K562 (cell line): ENCODE measurements around the gene B3GNT9. TPM values are rescaled to one million over a fixed set of nuclear protein-coding genes. Genes with fewer than 3 reads are reported as not detected.

Experiments used
- ARNT ChIP-seq, 2 experiments: fragments of 450-650 bp; IDR thresholded peaks; 2 replicates each; pipeline ENCODE4 v1.6.1; 2016; ENCODE audit warnings: mild to moderate bottlenecking in 1 of 2
- CCAR2 ChIP-seq: fragments of 200-400 bp; formaldehyde crosslinking; IDR thresholded peaks from 2 replicates; pipeline ENCODE4 v1.6.1; 2017; ENCODE audit warnings: mild to moderate bottlenecking, low read depth, low read length
- HOXB6 ChIP-seq: fragments of 250-450 bp; sonication (Bioruptor Pico); IDR thresholded peaks from 2 replicates; pipeline ENCODE4 v1.5.1; 2022; ENCODE audit warnings: mild to moderate bottlenecking, borderline replicate concordance
- MBD2 ChIP-seq: sonication (generic); IDR thresholded peaks from 2 replicates; pipeline ENCODE4 v1.6.1; 2016; ENCODE audit warnings: low read depth, borderline replicate concordance
- NEUROD1 ChIP-seq: fragments of 150-350 bp; IDR thresholded peaks from 2 replicates; pipeline ENCODE4 v1.6.1; 2014; ENCODE audit warnings: borderline replicate concordance, low read length, low read depth; ENCODE audit not compliant: partially characterized antibody
- RFX5 ChIP-seq: IDR thresholded peaks from 2 replicates; pipeline ENCODE4 v1.6.1; 2011; ENCODE audit warnings: low read depth, mild to moderate bottlenecking, improper control_type of control experiment, low read length
- TEAD1 ChIP-seq, 2 experiments: fragments of 450-650 bp in 1 of 2; sonication (generic) in 1 of 2; formaldehyde crosslinking; IDR thresholded peaks; 2 replicates each; pipeline versions ENCODE4 v1.4.0 to v1.8.0; 2020 to 2022; ENCODE audit warnings: mild to moderate bottlenecking in 2 of 2, missing genetic modification reagents in 1 of 2
- TOE1 ChIP-seq, 2 experiments: fragments of 450-650 bp in 1 of 2; sonication (generic) in 1 of 2; formaldehyde crosslinking in 1 of 2; IDR thresholded peaks; 2 replicates each; pipeline versions ENCODE4 v1.7.1 to v1.8.0; 2016 to 2022; ENCODE audit warnings: borderline replicate concordance in 2 of 2, mild to moderate bottlenecking in 2 of 2, antibody characterized with exemption in 1 of 2, inconsistent platforms in 1 of 2, low read depth in 1 of 2, missing genetic modification reagents in 1 of 2, moderate library complexity in 1 of 2
- ZNF134 ChIP-seq: fragments of 250-450 bp; sonication (Bioruptor Pico); conservative IDR thresholded peaks from 2 replicates; pipeline ENCODE4 v1.4.0; 2020
- polyA plus RNA-seq, 8 experiments: library from polyadenylated mRNA; depleted of rRNA in 4 of 8; stranded (reverse) in 5 of 8; unstranded in 3 of 8; fragments of >200 nt; fragmentation: Nextera tagmentation in 2 of 8; fragmentation: Illumina TruSeq in 1 of 8; extraction: Ambion mirVana in 2 of 8; extraction: Trizol in 1 of 8; gene quantifications; 2 replicates each; pipeline versions ENCODE4 v1.2.1 to v1.2.3, GENCODE V29; 2011 to 2014; ENCODE audit warnings: inconsistent platforms in 1 of 8, missing spikeins in 1 of 8
- total RNA-seq, 7 experiments: library from RNA; depleted of rRNA in 6 of 7; stranded (reverse); fragments of >200 nt in 6 of 7; fragmentation: Illumina TruSeq in 2 of 7; extraction: Trizol in 2 of 7; gene quantifications; 2 replicates each; pipeline versions ENCODE4 v1.2.1 to v1.2.3, GENCODE V29; 2011 to 2021; ENCODE audit warnings: low replicate concordance in 1 of 7
- TF ChIP-seq, protein P1 (sequence below): fragments of 200-800 bp; sonication (Bioruptor generic); IDR thresholded peaks from 2 replicates; pipeline ENCODE4 v1.6.1; 2017; ENCODE audit warnings: missing genetic modification characterization, missing compliant biosample characterization
- TF ChIP-seq, protein P2 (sequence below), 2 experiments: fragments of 450-650 bp in 1 of 2; IDR thresholded peaks; 2 replicates each; pipeline ENCODE4 v1.6.1; 2011 to 2017; ENCODE audit warnings: low read depth in 2 of 2, antibody characterized with exemption in 1 of 2, borderline replicate concordance in 1 of 2, low read length in 1 of 2, mild to moderate bottlenecking in 1 of 2, mixed read lengths in 1 of 2; ENCODE audit not compliant: control insufficient read depth in 1 of 2
- TF ChIP-seq, protein P3 (sequence below): sonication (generic); formaldehyde crosslinking; IDR thresholded peaks from 2 replicates; pipeline ENCODE4 v1.8.0; 2022; ENCODE audit warnings: missing genetic modification reagents, mild to moderate bottlenecking, borderline replicate concordance
- TF ChIP-seq, protein P4 (sequence below): fragments of 450-650 bp; IDR thresholded peaks from 2 replicates; pipeline ENCODE4 v1.6.1; 2017; ENCODE audit warnings: mild to moderate bottlenecking, moderate library complexity
- TF ChIP-seq, protein P5 (sequence below), 2 experiments: fragments of 250-450 bp in 1 of 2; fragments of 450-650 bp in 1 of 2; sonication (Bioruptor Pico) in 1 of 2; IDR thresholded peaks; 2 replicates each; pipeline versions ENCODE4 v1.6.1 to v1.8.0; 2016 to 2021; ENCODE audit warnings: mild to moderate bottlenecking in 2 of 2, moderate library complexity in 2 of 2, missing compliant biosample characterization in 1 of 2, missing genetic modification characterization in 1 of 2

Gene B3GNT9
- total and polyA plus RNA-seq, 9 of the 15 experiments (the other 6 are each of a cell fraction or from before 2014, with no cell fraction given): 0.01 to 1.8 (median 1.1) TPM; not detected in 1

DNA sequence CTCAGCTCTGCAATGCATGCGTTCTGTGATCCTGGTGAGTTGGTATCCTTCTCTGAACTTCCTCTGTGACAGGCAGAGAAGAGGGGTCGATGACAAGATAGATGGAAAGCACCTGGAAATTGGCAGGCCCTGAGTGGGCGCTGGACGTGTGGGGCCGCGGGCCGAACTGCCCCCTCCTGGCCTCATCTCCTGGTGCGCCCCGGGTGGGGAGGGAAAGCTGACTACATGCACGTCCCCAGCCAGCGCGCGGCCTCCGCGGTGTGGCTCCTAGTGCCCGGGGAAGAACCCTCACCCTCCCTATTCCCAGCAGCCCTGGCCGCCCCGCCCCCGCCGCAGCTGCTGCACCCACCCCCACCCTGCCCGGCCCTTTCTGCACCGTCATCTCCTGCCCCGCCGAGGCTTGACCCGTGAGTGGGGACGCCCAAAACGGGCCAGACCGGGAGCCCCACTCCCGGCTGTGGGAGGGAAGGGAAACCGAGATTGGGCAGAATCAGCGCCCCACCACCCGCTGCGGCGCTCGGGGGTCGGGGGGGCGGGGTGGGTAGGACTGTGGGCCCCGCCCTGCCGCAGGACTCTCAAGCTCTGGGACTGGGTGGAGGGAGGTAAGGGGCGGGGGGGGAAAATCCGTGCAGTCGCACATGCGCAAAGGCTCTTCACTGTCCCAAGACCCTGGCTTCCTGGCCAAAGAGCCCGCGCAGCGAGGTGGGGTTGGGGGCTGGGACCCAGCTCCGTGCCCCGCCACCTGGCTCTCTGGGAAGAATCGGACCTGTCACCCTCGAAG, 19.6 kb upstream of the B3GNT9 start, which contains the start of gene NOL3 (continued):
- TF ChIP-seq, protein P1, sequence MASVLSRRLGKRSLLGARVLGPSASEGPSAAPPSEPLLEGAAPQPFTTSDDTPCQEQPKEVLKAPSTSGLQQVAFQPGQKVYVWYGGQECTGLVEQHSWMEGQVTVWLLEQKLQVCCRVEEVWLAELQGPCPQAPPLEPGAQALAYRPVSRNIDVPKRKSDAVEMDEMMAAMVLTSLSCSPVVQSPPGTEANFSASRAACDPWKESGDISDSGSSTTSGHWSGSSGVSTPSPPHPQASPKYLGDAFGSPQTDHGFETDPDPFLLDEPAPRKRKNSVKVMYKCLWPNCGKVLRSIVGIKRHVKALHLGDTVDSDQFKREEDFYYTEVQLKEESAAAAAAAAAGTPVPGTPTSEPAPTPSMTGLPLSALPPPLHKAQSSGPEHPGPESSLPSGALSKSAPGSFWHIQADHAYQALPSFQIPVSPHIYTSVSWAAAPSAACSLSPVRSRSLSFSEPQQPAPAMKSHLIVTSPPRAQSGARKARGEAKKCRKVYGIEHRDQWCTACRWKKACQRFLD (CRISPR knock-in tag): no peak
- TF ChIP-seq, protein P2, sequence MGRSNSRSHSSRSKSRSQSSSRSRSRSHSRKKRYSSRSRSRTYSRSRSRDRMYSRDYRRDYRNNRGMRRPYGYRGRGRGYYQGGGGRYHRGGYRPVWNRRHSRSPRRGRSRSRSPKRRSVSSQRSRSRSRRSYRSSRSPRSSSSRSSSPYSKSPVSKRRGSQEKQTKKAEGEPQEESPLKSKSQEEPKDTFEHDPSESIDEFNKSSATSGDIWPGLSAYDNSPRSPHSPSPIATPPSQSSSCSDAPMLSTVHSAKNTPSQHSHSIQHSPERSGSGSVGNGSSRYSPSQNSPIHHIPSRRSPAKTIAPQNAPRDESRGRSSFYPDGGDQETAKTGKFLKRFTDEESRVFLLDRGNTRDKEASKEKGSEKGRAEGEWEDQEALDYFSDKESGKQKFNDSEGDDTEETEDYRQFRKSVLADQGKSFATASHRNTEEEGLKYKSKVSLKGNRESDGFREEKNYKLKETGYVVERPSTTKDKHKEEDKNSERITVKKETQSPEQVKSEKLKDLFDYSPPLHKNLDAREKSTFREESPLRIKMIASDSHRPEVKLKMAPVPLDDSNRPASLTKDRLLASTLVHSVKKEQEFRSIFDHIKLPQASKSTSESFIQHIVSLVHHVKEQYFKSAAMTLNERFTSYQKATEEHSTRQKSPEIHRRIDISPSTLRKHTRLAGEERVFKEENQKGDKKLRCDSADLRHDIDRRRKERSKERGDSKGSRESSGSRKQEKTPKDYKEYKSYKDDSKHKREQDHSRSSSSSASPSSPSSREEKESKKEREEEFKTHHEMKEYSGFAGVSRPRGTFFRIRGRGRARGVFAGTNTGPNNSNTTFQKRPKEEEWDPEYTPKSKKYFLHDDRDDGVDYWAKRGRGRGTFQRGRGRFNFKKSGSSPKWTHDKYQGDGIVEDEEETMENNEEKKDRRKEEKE (IDR thresholded peaks at IDR 0.05; ENCODE audit: borderline replicate concordance in 1 of 2, control insufficient read depth in 1 of 2, low read depth in 2 of 2, low read length in 1 of 2): no peak
- TF ChIP-seq, protein P3, sequence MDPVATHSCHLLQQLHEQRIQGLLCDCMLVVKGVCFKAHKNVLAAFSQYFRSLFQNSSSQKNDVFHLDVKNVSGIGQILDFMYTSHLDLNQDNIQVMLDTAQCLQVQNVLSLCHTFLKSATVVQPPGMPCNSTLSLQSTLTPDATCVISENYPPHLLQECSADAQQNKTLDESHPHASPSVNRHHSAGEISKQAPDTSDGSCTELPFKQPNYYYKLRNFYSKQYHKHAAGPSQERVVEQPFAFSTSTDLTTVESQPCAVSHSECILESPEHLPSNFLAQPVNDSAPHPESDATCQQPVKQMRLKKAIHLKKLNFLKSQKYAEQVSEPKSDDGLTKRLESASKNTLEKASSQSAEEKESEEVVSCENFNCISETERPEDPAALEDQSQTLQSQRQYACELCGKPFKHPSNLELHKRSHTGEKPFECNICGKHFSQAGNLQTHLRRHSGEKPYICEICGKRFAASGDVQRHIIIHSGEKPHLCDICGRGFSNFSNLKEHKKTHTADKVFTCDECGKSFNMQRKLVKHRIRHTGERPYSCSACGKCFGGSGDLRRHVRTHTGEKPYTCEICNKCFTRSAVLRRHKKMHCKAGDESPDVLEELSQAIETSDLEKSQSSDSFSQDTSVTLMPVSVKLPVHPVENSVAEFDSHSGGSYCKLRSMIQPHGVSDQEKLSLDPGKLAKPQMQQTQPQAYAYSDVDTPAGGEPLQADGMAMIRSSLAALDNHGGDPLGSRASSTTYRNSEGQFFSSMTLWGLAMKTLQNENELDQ (CRISPR knock-in tag): no peak
- no peak for TF ChIP-seq MBD2
- TF ChIP-seq, protein P4, sequence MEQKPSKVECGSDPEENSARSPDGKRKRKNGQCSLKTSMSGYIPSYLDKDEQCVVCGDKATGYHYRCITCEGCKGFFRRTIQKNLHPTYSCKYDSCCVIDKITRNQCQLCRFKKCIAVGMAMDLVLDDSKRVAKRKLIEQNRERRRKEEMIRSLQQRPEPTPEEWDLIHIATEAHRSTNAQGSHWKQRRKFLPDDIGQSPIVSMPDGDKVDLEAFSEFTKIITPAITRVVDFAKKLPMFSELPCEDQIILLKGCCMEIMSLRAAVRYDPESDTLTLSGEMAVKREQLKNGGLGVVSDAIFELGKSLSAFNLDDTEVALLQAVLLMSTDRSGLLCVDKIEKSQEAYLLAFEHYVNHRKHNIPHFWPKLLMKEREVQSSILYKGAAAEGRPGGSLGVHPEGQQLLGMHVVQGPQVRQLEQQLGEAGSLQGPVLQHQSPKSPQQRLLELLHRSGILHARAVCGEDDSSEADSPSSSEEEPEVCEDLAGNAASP: no peak
- TF ChIP-seq RFX5: no peak
- no peak for TF ChIP-seq TOE1 (IDR thresholded peaks at IDR 0.05; ENCODE audit: borderline replicate concordance)
- TF ChIP-seq TOE1 (CRISPR knock-in tag; IDR thresholded peaks at IDR 0.05; ENCODE audit: borderline replicate concordance, low read depth): no peak
- TF ChIP-seq ZNF134 (CRISPR knock-in tag): no peak
- no peak for TF ChIP-seq CCAR2
- TF ChIP-seq ARNT (IDR thresholded peaks at IDR 0.05): no peak
- TF ChIP-seq HOXB6 (CRISPR knock-in tag): no peak
- TF ChIP-seq, protein P5, sequence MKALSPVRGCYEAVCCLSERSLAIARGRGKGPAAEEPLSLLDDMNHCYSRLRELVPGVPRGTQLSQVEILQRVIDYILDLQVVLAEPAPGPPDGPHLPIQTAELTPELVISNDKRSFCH (CRISPR knock-in tag; IDR thresholded peaks at IDR 0.05): no peak
- TF ChIP-seq, protein P5 (tag; IDR thresholded peaks at IDR 0.05): no peak
- TF ChIP-seq TEAD1 (CRISPR knock-in tag; IDR thresholded peaks at IDR 0.05): no peak
- no peak for TF ChIP-seq NEUROD1
